HEK293 (cell line): Measurements from ENCODE around the gene BTBD9.

Experiments
- CTCF ChIA-PET: fragments of 350-600 bp; formaldehyde crosslinking; extraction: SDS; loops from one replicate; lab custom pipeline; 2021; ENCODE audit warnings: antibody characterized with exemption; lab: Yijun Ruan, JAX
- POLR2A ChIA-PET: fragments of 300-600 bp; formaldehyde crosslinking; extraction: SDS; loops from one replicate; lab custom pipeline; 2020; ENCODE audit warnings: antibody characterized with exemption, inconsistent platforms; lab: Yijun Ruan, JAX
- H3K27ac ChIP-seq: fragments of 200-500 bp; sonication (Bioruptor generic); 2 replicates; pipeline ENCODE4 v1.5.1; 2014; ENCODE audit warnings: low read depth, low read length, control low read depth, inconsistent platforms; ENCODE audit errors: extremely low read depth
- H3K36me3 ChIP-seq, 2 experiments: fragments of 200-500 bp in 1 of 2; sonication (Bioruptor generic) in 1 of 2; 1 replicate in 1 of 2; 2 replicates in 1 of 2; pipeline ENCODE4 v1.5.1; 2014 to 2017; ENCODE audit warnings: inconsistent platforms in 2 of 2, low read length in 2 of 2; ENCODE audit not compliant: control insufficient read depth in 2 of 2, insufficient read depth in 1 of 2
- H3K4me1 ChIP-seq: fragments of 200-500 bp; sonication (Bioruptor generic); 2 replicates; pipeline ENCODE4 v1.5.1; 2014; ENCODE audit warnings: mild to moderate bottlenecking, low read length, inconsistent platforms; ENCODE audit not compliant: control insufficient read depth, insufficient read depth
- H3K4me3 ChIP-seq: 2 replicates; pipeline ENCODE4 v1.5.1; 2011; ENCODE audit warnings: low read depth, mild to moderate bottlenecking, control low read depth, low read length, moderate library complexity
- H3K9me3 ChIP-seq: fragments of 200-500 bp; sonication (Bioruptor generic); 2 replicates; pipeline ENCODE4 v1.5.1; 2014; ENCODE audit warnings: low read depth, low read length, inconsistent platforms; ENCODE audit not compliant: control insufficient read depth, insufficient read depth
- GLIS1 ChIP-seq: fragments of 450-650 bp; formaldehyde crosslinking; IDR thresholded peaks from 2 replicates; pipeline ENCODE4 v1.5.1; 2016; ENCODE audit warnings: missing biosample characterization, missing genetic modification characterization
- HOXD13 ChIP-seq: sonication (generic); formaldehyde crosslinking; IDR thresholded peaks from 2 replicates; pipeline ENCODE4 v1.8.0; 2022; ENCODE audit warnings: missing genetic modification reagents, borderline replicate concordance
- KLF17 ChIP-seq: fragments of 450-650 bp; formaldehyde crosslinking; IDR thresholded peaks from 2 replicates; pipeline ENCODE4 v1.5.1; 2016; ENCODE audit warnings: missing biosample characterization, missing genetic modification characterization
- SCRT2 ChIP-seq: fragments of 450-650 bp; formaldehyde crosslinking; IDR thresholded peaks from 2 replicates; pipeline ENCODE4 v1.5.1; 2016; ENCODE audit warnings: missing biosample characterization, missing genetic modification characterization
- ZBTB10 ChIP-seq: fragments of 450-650 bp; formaldehyde crosslinking; IDR thresholded peaks from 2 replicates; pipeline ENCODE4 v1.5.1; 2016; ENCODE audit warnings: missing biosample characterization, missing genetic modification characterization
- ZBTB21 ChIP-seq: fragments of 450-650 bp; formaldehyde crosslinking; IDR thresholded peaks from 2 replicates; pipeline ENCODE4 v1.5.1; 2017; ENCODE audit warnings: missing biosample characterization, missing genetic modification characterization
- ZNF169 ChIP-seq: fragments of 450-650 bp; formaldehyde crosslinking; IDR thresholded peaks from 2 replicates; pipeline ENCODE4 v1.5.1; 2016; ENCODE audit warnings: missing biosample characterization, missing genetic modification characterization
- ZNF23 ChIP-seq: fragments of 450-650 bp; formaldehyde crosslinking; IDR thresholded peaks from 2 replicates; pipeline ENCODE4 v1.5.1; 2016; ENCODE audit warnings: missing biosample characterization, missing genetic modification characterization, borderline replicate concordance
- ZNF311 ChIP-seq: fragments of 450-650 bp; formaldehyde crosslinking; IDR thresholded peaks from 2 replicates; pipeline ENCODE4 v1.5.1; 2017; ENCODE audit warnings: missing biosample characterization, missing genetic modification characterization, borderline replicate concordance
- ZNF449 ChIP-seq: fragments of 450-650 bp; formaldehyde crosslinking; IDR thresholded peaks from 2 replicates; pipeline ENCODE4 v1.5.1; 2017; ENCODE audit warnings: missing biosample characterization, mild to moderate bottlenecking, missing genetic modification characterization, moderate library complexity
- ZNF510 ChIP-seq: fragments of 450-650 bp; formaldehyde crosslinking; IDR thresholded peaks from 2 replicates; pipeline ENCODE4 v1.5.1; 2018; ENCODE audit warnings: mild to moderate bottlenecking, missing genetic modification characterization, missing biosample characterization; ENCODE audit not compliant: insufficient replicate concordance
- ZNF514 ChIP-seq: fragments of 450-650 bp; formaldehyde crosslinking; IDR thresholded peaks from 2 replicates; pipeline ENCODE4 v1.5.1; 2016; ENCODE audit warnings: missing biosample characterization, missing genetic modification characterization
- ZNF518A ChIP-seq: fragments of 450-650 bp; formaldehyde crosslinking; conservative IDR thresholded peaks from 2 replicates; pipeline ENCODE4 v1.5.1; 2016; ENCODE audit warnings: low read depth, missing biosample characterization, missing genetic modification characterization
- ZNF529 ChIP-seq: fragments of 450-650 bp; formaldehyde crosslinking; IDR thresholded peaks from 2 replicates; pipeline ENCODE4 v1.5.1; 2017; ENCODE audit warnings: missing genetic modification characterization, missing biosample characterization; ENCODE audit not compliant: insufficient replicate concordance
- ZNF660 ChIP-seq: fragments of 450-650 bp; IDR thresholded peaks from 2 replicates; pipeline ENCODE4 v1.5.1; 2018; ENCODE audit warnings: missing biosample characterization, mild to moderate bottlenecking, missing genetic modification characterization
- ZNF707 ChIP-seq: fragments of 450-650 bp; formaldehyde crosslinking; IDR thresholded peaks from 2 replicates; pipeline ENCODE4 v1.5.1; 2016; ENCODE audit warnings: missing biosample characterization, missing genetic modification characterization
- ZNF792 ChIP-seq: fragments of 450-650 bp; formaldehyde crosslinking; IDR thresholded peaks from 2 replicates; pipeline ENCODE4 v1.5.1; 2016; ENCODE audit warnings: missing biosample characterization, missing genetic modification characterization
- ZXDB ChIP-seq: fragments of 450-650 bp; formaldehyde crosslinking; IDR thresholded peaks from 2 replicates; pipeline ENCODE4 v1.5.1; 2016; ENCODE audit warnings: missing biosample characterization, missing genetic modification characterization

The BTBD9 gene

GRCh38 chr6:38345586-38345985, 294.1 kb downstream of the BTBD9 start:
- H3K9me3 ChIP-seq: no peaks in the 10 kb centered on the region
- TF ChIP-seq ZNF449 (tag by site-specific recombination): no peak
- TF ChIP-seq KLF17 (tag by site-specific recombination): no peak
- TF ChIP-seq ZNF311 (tag by site-specific recombination): no peak
- no peak for TF ChIP-seq GLIS1
- TF ChIP-seq ZBTB10 (tag by site-specific recombination): no peak
- ChIA-PET POLR2A (no interaction called here), CTCF (no interaction called here)
- no peak overlapping the region for H3K27ac ChIP-seq
- no peaks in the 10 kb centered on the region for H3K36me3 ChIP-seq
- H3K4me1 ChIP-seq: no peaks in the 10 kb centered on the region
- H3K4me3 ChIP-seq: no peak overlapping the region

- POLR2A ChIA-PET: no interaction called here
- no peaks in the 10 kb centered on the region for H3K9me3 ChIP-seq
- CTCF ChIA-PET: no interaction called here
- H3K36me3 ChIP-seq: no peaks in the 10 kb centered on the region
- no peak for TF ChIP-seq ZNF660
- TF ChIP-seq ZNF792 (tag by site-specific recombination): no peak
- TF ChIP-seq ZNF23: no peak
- TF ChIP-seq ZBTB21 (tag by site-specific recombination): no peak
- no peak for TF ChIP-seq HOXD13 (CRISPR knock-in tag)
- TF ChIP-seq ZXDB (tag by site-specific recombination): no peak
- TF ChIP-seq ZNF707 (tag by site-specific recombination): no peak
- no peak for TF ChIP-seq ZNF510
- no peak for TF ChIP-seq ZNF514 (tag by site-specific recombination)
- no peak for TF ChIP-seq SCRT2 (tag by site-specific recombination)
- TF ChIP-seq ZNF529 (tag by site-specific recombination): no peak
- no peak for TF ChIP-seq ZNF518A (tag by site-specific recombination)
- TF ChIP-seq ZNF169 (tag by site-specific recombination): no peak
- H3K4me1 ChIP-seq: no peaks in the 10 kb centered on the region
- no peak overlapping the region for H3K4me3 ChIP-seq
- H3K27ac ChIP-seq: no peak overlapping the region
These were observed 298.2 kb downstream of the BTBD9 start for GRCh38 chr6:38341496-38341895.
